ENCODE data around the gene PLEKHN1.

DNA sequence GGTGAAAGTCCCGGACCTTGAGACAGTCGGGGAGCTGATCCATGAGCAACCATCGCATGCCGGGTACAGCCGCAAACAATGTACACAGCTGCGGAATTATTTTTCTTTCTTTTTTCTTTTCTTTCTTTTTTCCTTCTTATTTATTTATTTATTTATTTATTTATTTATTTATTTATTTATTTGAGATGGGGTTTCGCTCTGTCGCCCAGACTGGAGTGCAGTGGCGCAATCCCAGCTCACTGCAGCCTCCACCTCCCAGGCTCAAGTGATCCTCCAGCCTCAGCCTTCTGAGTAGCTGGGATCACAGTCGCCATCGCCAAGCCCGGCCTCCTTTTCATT, 18.2 kb downstream of the PLEKHN1 start:
- TF ChIP-seq POLR2A (IDR thresholded peaks at IDR 0.05) (no peak), POLR2AphosphoS5 (IDR thresholded peaks at IDR 0.05; ENCODE audit: insufficient read depth in 1 of 2, low read depth in 1 of 2) (no peak)
- TF ChIP-seq, protein P1, sequence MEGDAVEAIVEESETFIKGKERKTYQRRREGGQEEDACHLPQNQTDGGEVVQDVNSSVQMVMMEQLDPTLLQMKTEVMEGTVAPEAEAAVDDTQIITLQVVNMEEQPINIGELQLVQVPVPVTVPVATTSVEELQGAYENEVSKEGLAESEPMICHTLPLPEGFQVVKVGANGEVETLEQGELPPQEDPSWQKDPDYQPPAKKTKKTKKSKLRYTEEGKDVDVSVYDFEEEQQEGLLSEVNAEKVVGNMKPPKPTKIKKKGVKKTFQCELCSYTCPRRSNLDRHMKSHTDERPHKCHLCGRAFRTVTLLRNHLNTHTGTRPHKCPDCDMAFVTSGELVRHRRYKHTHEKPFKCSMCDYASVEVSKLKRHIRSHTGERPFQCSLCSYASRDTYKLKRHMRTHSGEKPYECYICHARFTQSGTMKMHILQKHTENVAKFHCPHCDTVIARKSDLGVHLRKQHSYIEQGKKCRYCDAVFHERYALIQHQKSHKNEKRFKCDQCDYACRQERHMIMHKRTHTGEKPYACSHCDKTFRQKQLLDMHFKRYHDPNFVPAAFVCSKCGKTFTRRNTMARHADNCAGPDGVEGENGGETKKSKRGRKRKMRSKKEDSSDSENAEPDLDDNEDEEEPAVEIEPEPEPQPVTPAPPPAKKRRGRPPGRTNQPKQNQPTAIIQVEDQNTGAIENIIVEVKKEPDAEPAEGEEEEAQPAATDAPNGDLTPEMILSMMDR (IDR thresholded peaks at IDR 0.05): no peak

Data from vagina (tissue), 2 donors.